Activated CD4-positive, alpha-beta T cell treated with anti-CD3 and anti-CD28 coated beads, Interleukin-2, amount 50 U/mL, for 24 hours (primary cell): Measurements from ENCODE around the gene ZPLD1.

ENCODE experiments used
- DNase-seq, 2 donors: peaks; one replicate each; pipeline ENCODE4 v3.0.0-alpha.2; 2020; ENCODE audit warnings: low read depth in 1 of 2, low spot score in 1 of 2

The ZPLD1 gene

GRCh38 chr3:102526865-102527264 is 92.0 kb downstream of the ZPLD1 start:
- DNase-seq, result no peak

DNA sequence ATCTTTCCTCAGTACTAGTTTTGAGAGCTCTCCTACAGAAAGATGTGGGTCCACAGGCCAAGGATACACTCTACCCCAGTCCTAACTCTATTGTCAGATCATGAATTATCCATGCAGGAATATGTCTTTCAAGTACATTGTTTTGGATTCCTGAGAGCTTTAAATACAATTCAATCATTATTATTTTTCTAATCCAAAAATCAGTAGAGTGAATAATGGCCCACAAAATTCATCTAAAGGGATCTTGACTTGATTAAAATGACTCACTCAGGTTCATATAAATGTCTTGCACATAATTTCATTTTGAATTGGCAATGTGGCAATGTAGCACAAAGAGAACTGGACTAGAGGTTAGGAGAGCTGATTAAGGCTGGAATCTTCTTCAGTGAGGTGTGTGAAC is 93.9 kb downstream of the ZPLD1 start:
- DNase-seq, result no peak
